NCI-H1694 treated with DMSO at 0.1 percent for 48 hours (cell line): Measurements from ENCODE around the gene CACNA2D4.
A peak's percentile ranks its signal among the peaks of the same experiment; 100 is the strongest.
"Not testable (repeated sequence)": the region's sequence is repeated elsewhere in the genome, so short reads cannot be mapped to it uniquely, and the experiment has no call there.

Source experiments
- DNase-seq: peaks from one replicate; lab custom pipeline; 2025; lab: John Stamatoyannopoulos, UW

The CACNA2D4 gene

DNA sequence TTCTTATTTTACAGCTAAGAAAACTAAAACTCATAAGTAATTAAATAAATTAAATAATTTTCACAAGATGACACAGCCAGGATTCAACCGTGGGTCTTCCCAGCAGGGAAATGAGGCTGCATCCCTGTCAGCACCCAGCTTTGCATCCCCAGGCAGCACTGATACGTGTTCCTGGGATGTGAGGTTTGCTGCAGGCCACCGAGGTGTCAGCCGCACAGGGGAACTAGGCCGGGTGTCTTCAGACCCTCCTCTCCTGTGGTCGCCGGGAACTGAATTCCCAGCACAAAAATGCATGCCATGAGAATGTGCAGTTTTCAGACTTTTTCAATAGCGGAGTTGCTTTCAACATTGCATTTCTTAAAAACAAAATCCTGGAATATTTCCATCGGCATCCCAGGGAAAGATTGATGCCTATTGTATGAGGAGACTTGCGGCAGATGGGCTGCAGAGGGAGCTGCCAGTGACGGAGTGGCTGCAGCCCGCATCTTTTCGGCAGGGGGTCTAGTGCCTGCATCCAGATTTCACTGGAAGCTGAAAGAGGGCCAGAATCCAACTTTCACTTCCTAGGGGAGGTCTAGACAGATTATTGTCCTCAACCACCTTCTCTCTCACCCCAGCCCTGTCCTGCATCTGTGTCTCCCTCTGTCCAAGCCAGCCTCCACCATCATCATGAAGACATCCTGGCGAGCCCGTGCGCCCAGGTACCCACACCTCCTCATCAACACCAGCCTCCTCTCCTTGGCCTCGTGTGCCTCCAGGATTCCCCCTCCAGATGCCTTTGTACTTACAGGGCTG, 85.5 kb downstream of the CACNA2D4 start:
- peak; percentile 87 for DNase-seq

DNA sequence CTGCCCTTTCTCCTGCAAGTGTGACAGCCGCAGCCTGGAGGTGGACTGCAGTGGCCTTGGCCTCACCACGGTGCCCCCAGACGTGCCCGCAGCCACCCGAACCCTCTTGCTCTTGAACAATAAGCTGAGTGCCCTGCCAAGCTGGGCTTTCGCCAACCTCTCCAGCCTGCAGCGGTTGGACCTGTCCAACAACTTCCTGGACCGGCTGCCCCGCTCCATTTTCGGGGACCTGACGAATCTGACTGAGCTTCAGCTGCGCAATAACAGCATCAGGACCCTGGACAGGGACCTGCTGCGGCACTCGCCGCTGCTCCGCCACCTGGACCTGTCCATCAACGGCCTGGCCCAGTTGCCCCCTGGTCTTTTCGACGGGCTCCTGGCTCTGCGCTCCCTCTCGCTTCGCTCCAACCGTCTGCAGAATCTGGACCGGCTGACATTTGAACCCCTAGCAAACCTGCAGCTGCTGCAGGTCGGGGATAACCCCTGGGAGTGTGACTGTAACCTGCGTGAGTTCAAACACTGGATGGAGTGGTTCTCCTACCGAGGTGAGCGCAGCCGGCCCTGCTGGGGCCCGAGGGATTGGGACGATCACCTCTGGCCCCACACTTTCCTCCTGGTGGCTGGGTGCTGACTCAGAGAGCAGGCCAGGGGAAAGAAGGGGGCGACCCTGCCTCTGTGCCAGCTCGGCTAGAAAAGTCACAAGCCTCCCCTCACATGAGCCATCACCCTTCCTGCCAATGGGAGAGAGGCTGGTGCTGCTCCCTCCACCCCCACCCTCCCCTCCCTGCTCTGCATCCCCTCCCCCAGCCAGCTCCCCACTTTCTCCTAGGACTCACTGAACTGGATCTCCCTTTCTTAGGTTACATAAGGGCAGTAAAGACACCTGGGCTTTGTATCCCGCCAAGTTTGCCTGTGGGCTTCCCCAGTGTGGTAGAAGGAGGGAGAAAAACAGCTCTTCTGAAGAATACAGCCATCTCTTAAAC, 87.2 kb downstream of the CACNA2D4 start:
- no peak for DNase-seq

DNA sequence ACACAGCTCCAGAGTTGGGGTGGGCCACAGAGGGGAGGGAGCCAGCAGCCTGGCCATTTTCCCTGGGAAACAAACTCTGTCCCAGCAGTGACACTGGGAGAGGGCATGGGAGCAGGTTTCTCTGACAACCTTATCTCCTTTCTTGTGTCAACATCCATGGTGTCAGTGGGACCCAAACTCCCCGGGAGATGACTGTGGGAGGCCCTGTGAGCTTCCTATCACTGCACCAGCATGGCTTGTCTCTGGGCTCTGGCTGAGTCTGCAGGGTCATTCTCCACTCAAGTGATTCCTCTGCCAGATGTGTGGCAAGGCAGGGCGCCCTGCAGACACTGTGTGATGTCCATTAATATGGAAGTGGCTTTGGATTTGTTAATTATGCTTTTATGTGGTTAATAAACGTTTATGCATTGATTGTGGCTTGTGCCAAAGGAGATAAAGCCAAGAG, 88.0 kb downstream of the CACNA2D4 start:
- no peak for DNase-seq

DNA sequence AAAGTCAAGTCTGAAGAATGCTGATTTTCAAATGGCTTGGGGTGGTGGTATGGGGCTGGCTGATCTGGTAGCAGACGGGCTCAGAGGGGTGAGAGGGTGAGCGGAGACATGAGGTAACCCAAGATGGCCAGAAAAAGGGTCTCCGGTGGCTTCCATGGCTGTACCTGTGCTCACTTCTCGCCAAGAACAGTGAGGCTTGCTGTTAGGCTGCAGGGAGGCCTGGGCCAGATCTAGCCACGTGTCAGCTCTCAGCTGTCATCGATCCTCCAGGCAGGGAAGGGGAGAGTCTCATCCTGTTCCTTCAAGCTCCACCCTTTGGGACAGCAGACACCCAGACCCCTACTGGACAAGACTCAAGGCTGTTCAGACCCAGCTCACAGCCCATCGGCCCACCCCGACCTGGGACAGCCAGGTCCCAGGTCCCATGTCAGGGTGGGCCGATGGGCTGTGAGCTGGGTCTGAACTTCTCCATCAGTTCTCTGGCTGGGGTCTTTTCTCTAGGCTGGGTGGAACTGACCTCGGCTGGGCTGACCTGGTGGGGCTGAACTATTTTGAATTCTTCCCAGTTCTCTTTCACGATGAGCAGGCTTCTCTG, 89.0 kb downstream of the CACNA2D4 start:
- DNase-seq: no peak

DNA sequence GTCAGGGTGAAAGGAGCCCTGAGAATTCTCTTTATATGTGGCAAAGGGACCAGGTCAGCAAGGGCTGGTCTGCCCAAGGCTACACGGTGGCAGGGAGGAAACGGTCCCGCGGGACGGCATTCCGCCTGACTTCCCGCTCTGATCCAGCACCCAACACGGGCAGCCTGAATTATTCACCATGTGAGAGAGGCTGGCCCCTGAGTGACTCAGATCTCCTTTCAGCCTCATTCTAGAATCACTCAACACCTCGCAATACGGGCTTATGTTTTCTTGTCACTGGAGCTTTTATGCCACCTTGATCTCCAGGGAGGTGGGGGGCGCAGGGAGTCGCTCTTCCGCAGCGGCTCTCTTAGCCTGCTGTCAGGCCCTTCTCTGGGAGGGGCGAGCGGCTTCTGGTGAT, 89.6 kb downstream of the CACNA2D4 start:
- DNase-seq: no peak

DNA sequence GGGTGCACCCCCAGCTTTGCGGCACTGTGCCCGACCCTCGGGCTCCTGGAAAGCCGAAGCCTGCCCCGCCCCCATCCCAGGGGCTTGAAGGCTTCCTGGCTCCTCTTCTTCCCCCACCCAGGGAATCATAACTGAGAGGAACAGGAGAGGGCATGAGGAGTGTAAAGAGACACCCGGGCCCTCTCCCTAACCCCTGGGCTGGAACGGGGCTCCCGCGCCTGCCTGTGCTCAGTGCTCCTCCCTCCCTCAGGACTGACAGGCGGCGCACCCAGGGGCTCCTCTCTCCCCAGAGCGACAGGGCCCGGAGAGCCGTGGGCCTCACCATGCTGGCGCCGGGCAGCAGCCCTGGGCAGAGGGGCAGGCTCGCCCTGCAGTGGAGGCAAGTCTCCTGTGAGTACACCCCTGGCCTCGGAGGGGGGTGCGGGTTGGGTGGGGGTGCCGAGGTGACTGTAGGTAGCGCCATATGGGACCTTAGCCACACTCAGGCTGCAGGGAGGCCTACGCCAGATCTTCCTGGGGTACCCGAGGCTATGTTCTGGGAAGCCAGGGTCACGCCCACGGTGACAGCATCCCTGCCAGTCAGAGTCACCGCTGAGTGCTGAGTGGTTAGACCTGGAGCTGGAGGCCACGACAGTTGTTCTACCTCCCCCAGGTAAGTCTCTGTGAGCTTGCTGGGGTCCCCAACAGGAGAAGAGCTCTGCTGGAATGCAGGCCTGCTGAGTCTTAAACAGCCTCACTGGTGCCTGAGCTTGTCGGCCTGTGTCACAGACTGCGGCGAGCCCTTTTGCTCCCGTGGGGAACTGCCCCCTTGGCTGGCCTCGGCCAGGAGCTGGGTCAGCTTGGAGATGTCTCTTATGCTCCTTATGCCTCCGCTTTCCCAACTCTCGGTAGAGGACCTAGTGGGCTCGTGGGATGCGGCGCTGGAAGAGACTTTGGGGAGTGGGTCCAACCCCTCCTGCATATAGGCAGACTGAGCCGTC, 90.3 kb downstream of the CACNA2D4 start:
- no peak for DNase-seq

DNA sequence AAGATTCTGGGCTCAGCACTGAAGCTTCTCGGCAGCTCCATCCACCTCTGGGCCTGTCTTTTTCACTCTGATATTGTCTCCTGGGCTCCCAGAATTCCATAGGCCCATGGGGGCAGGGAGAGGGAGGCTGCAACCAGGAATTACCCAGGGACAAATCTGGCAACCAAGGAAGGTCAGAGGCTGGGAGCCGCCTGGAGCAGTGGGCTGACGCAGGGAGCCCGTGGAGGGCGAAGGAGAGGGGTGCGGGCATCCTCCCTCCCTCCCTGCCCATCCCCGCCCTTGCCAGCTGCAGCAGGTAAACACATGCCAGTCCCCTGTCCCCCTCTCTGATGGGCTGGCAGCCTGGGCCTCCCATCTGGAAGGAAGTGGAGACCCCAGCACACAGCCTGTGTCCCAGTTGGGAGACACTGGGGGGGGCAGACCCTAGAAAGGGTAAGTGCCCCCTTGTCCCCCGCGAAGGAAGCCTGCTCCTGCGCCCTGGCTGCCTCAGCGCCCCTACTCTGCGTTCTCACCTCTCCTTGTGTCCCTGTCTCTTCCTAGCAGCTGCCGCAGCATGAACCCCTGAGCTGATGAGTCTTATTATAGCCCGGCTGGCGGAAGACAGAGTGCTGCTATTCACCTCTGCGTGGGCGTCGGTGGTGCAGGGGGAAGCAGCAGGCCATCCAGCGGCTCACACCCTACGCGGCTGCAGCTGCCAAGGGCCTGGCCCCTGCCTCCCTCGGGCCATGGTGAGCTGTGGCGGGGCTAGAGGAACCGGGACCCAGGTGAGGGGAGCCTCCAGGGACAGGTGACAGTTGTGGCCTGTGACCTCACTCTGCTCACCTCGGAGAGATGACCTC, 91.4 kb downstream of the CACNA2D4 start:
- DNase-seq: no peak

DNA sequence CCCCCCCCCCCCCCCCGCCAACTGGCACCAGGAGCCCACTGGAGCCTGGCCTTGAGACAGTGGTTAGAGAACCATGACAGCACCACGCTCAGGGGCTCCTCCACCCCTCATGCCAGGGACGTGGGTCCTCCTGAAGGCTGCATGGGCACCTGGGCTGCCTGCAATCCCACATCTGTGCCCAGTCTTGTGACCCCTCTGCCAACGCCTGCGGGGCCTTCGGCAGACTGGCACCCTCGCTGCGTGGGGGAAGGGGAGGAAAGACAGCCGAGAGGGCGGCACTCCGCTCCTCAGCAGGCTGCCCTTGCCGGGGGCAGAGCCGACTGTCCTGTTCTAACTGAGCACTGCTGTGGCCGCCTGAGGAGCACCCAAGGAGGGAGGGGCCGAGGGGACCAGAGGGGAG, 92.1 kb downstream of the CACNA2D4 start:
- DNase-seq: no peak

DNA sequence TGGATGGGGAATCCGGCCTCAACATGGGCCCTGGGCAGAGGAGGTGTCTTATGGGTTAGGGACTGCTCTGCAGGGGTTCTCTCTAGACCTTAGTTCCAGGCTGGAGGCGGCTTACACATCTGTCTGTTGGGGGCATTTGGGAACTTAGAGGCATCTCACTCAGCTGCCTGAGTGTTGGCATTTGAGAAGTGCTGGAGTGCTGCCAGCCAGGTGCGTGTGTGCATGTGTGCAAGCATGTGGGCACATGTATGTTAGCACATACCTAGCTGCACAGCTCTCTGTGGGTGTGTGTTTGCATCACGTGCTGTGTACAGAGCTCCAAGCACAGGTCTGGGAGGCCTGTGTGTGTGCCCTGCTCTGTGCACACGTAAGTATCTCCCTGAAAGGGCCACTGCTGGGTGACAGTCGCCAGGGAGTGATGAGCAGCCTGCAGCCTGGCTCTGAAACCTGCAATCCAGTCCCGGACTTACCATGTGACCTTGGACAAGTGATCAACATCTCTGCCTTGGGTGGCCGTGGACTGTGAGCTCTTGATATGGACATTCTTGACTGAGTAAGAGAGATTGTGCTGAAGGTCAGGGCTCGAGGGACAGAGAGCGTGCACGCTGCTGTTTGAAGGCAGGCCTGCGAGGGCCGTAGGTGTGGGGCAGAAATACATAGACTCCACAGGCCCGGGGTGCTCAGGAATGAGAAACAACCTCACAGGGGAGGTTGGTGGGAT, 92.9 kb downstream of the CACNA2D4 start:
- no peak for DNase-seq

DNA sequence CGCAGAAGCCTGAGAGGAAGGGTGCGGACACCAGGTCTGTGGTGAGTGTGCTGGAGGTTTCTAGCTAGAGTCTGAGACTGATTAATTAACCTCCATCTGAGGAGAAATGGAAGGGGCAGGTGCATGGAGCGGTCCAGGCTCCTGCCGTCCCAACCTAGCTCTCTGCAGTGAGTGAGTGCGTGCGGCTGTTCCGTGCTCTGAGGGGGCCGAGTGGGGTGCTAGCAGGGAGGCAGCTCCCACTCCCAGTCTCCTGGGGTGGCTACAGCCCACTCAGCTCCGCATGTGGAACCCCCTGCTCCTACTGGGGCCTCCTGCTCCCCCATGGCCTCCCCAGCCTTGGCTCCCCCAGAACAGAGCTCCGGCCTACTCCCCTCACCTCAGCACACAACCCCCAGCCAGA, 95.2 kb downstream of the CACNA2D4 start:
- DNase-seq: no peak

DNA sequence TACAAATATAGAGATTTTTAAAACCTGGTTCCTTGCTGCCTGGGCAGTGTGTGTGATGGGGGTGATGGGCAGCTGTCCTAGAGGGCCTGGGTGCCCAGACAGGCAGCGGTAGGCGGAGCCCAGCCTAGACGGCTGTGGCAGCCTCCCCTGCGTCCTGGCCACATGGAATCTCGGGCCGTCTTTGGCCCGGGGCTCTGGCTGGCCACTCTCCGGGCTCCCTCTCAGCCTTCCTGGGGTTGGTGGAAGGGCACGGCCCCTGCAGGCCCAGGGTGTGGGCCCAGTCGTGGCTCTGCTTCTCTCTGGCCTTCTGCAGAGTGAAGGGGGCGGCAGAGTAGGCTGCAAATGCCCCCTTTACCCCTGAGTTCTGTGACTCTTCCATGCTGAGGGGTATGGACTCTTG, 95.8 kb downstream of the CACNA2D4 start:
- DNase-seq: no peak

DNA sequence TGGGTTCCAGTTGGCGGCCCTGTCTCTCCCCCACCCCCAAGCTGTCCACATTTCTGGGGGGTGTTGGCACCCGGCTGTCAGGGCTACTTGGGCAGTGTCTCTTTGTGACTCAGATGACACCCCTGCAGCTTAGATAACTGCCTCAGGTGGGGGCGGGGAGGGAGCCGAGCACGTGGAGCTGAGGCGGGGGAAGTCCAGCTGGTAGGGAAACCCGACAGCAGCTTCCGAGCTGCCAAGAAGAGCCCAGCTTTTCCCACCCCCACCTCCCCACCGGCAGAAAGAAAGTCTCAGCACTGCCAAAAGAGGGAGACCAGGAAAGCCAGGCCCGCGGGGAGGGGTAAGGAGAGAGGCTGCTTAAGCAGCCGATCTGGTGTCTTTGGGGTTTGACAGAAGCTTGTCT, 96.6 kb downstream of the CACNA2D4 start:
- DNase-seq: peak; percentile 60

DNA sequence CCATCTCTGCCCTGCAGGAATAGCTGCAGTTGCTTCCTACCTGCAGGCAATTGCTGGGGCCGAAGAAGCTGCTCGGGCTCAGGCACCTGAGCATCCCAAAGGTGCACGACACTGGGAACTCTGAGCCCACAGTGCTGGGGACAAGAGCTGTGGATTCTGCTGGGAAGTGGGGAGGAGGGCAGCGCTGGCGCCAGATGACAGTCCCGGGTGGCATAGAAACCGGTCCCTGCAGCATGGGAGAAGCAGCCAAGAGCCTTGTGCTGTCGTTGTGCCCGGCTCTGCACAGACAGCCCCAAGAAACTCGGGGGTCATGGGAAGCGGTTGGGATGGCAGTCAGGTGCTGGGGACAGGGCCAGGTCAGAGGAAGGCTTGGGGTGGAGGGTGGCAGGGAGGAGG, 97.6 kb downstream of the CACNA2D4 start:
- DNase-seq: peak; percentile 14

DNA sequence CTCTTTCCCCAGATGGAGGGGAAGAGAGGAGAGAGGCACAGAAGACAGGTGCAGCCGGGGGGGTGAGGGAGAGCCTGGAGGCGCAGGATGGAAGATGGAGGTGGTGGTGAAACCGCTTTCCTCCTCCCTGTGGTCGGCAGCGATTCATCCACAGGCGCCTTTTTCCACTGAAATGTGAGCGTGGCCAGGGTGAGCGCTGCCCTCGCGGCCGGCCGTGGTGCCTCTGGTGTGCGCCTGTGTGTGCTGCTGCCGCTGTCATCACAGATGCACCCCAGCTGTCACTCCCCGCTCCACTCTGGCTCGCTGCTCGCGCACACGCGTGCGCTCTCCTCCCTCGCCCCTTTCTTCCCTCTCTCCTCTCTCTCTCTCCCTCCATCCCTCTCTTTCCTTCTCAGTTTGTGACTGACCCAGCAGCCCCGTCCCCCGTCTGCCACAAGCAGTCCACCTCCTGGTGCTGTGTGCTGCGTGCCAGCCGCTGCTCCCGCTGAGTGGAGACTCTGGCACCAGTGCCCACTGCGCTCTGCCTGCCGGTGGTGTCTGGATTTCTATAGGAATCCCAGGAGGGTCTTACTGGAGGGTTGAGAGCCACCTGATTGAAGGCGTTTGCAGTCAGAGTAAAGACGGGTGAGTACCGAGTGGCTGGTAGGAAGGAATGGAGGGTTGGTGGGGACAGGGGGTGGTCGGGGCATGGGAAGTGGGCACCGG, 98.1 kb downstream of the CACNA2D4 start, which contains the start of gene LRTM2:
LRTM2 (plus strand) TSS at position 375 of the 705 bp plus-strand sequence. CDS start 7,584 bp downstream, outside the sequence.
- peak; percentile 71 for DNase-seq

DNA sequence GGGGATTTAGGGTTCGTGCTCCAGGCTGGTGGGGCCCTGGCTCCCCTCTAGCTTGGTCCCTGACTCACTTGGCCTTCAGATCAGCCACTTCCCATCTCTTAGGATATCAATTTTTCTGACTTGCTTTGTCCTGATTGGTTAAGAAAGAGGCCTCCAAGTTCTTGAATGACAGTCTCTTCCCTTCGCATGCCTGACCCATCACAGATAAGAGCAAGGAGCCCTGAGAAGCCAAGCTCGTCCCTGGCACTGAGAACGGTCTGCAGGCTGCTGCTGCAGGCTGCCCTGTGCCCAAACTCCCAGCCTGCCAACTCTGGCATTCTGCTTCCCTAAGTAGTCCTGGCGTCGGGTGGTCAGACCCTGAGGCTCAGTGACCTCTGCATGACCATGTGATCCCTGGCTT, 98.9 kb downstream of the CACNA2D4 start:
- no peak for DNase-seq

DNA sequence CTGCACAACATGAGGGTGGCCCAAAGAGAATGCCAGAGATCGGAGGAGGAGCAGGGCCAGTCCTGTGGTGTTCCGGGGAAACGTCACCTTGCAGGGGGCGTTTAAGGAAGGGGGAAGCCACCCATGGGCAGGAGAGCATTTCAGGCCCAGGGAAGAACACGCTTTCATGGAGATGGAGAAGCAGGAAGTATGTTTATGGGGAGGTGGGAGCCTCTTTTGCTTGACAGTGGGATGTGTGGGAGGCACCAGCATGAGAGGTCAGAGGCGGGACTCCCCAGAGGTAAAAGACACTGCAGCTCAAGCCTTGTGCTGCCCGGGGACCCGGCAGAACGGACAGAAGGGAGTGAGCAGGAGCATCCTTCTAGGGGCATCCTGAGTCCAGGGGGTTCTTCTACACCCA, 99.4 kb downstream of the CACNA2D4 start:
- DNase-seq: no peak

DNA sequence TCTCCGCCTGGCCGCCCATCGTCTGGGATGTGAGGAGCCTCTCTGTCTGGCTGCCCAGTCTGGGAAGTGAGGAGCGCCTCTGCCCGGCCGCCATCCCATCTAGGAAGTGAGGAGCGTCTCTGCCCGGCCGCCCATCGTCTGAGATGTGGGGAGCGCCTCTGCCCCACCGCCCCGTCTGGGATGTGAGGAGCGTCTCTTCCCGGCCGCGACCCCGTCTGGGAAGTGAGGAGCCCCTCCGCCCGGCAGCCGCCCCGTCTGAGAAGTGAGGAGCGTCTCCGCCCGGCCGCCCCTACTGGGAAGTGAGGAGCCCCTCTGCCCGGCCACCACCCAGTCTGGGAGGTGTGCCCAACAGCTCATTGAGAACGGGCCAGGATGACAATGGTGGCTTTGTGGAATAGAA, 100.5 kb downstream of the CACNA2D4 start:
- DNase-seq: not testable (repeated sequence)

DNA sequence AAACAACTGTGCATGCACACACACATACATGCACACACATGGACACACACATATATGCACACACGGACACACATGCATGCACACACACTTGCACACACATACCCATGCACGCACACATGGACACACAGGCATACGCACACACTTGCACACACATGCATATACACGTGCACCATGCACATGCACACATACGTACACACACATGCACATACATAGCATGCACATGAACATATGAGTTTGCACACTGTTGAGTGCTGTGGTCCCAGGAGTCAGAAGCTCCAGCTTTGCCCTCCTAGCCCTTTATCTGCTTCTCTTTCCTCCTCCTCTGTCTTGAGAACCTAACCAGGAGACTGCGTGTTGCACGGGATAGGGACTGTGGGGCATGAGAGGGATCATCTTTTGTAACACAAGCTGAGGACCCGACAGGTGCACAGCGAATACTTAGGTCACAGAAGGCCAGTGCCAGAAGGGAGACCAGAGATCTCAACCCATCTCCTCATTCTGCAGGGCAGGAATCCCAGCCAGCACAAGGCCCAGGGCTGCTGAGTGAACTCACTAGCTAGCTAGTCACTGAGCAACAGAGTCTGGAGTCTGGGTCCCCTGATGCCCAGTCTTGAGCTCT, 101.6 kb downstream of the CACNA2D4 start:
- DNase-seq: no peak
